Measurements from ENCODE around the gene SMIM7.

Gene SMIM7

DNA sequence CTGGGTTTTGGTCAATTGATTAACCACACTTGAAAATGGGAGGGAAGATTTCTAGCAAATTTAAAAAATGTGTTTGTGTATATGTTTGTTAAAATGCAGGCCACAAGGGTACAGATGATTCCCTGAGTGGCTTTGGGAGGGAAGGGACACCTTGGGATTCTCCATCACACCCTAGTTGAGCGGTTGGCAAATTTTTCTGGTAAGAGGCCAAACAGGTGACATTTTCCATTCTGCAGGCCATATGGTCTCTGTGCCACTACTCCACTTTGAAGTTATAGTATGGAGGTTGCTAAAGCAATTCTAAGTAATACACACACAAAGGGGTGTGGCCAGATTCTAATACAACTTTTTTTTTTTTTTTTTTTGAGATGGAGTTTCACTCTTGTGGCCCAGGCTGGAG, 19.0 kb downstream of the SMIM7 start:
- H3K4me1 ChIP-seq (ENCODE audit: insufficient read depth, low read length, poor library complexity, severe bottlenecking): peaks cover 9% of the 10 kb centered on the region
- no peaks in the 10 kb centered on the region for H3F3A ChIP-seq (ENCODE audit: low read depth)
- H3K36me3 ChIP-seq (ENCODE audit: insufficient read depth, low read length): peaks cover 54% of the 10 kb centered on the region; the same call in 1 of the 2 replicates
- H3K4me3 ChIP-seq (ENCODE audit: low read length, poor library complexity, severe bottlenecking): no peak overlapping the region
- H3K79me2 ChIP-seq (ENCODE audit: insufficient read depth, low read length): peaks cover 54% of the 10 kb centered on the region; the same call in 1 of the 2 replicates
- no peaks in the 10 kb centered on the region for H3K27me3 ChIP-seq (ENCODE audit: insufficient read depth, low read length, poor library complexity, severe bottlenecking)
- TF ChIP-seq EZH2phosphoT487 (IDR thresholded peaks at IDR 0.05; ENCODE audit: borderline replicate concordance): no peak
- TF ChIP-seq, protein P1, sequence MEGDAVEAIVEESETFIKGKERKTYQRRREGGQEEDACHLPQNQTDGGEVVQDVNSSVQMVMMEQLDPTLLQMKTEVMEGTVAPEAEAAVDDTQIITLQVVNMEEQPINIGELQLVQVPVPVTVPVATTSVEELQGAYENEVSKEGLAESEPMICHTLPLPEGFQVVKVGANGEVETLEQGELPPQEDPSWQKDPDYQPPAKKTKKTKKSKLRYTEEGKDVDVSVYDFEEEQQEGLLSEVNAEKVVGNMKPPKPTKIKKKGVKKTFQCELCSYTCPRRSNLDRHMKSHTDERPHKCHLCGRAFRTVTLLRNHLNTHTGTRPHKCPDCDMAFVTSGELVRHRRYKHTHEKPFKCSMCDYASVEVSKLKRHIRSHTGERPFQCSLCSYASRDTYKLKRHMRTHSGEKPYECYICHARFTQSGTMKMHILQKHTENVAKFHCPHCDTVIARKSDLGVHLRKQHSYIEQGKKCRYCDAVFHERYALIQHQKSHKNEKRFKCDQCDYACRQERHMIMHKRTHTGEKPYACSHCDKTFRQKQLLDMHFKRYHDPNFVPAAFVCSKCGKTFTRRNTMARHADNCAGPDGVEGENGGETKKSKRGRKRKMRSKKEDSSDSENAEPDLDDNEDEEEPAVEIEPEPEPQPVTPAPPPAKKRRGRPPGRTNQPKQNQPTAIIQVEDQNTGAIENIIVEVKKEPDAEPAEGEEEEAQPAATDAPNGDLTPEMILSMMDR (conservative IDR thresholded peaks at IDR 0.05; ENCODE audit: low read length): no peak
- H3K4me2 ChIP-seq (ENCODE audit: low read depth, low read length, poor library complexity, severe bottlenecking): no peak overlapping the region
- no peaks in the 10 kb centered on the region for H3K9me3 ChIP-seq (ENCODE audit: insufficient read depth, low read depth, low read length)
- no peak overlapping the region for H3K9ac ChIP-seq (ENCODE audit: low read depth, low read length, poor library complexity, severe bottlenecking)
- H2AFZ ChIP-seq (ENCODE audit: low read length): no peak overlapping the region
- H4K20me1 ChIP-seq (ENCODE audit: insufficient read depth, low read length, poor library complexity, severe bottlenecking): peaks cover 18% of the 10 kb centered on the region
- no peaks in the 10 kb centered on the region for H3K9me2 ChIP-seq (replicated peaks; ENCODE audit: low read depth, low read length)

DNA sequence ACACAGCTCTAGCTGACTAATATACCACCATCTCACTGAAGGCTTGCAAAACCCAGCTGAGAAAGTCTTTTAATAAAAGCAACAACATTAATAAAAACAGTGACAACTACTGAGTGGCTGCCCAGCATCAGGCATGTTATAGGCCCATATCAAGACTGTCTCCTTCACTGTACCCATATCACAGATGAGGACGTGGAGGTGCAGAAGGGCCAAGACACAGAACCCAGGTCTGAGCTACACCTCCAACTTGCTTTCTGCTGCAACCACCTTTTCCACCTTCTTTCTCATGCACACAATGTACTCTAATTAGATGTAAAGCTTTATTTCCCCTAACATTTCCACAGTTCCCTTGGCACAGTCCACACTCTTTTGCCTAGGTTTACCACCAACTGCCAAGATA, 21.3 kb downstream of the SMIM7 start:
- TF ChIP-seq, protein P1 (conservative IDR thresholded peaks at IDR 0.05; ENCODE audit: low read length): no peak
- TF ChIP-seq EZH2phosphoT487 (IDR thresholded peaks at IDR 0.05; ENCODE audit: borderline replicate concordance): no peak
- H4K20me1 ChIP-seq (ENCODE audit: insufficient read depth, low read length, poor library complexity, severe bottlenecking): peaks cover 10% of the 10 kb centered on the region
- H3K9ac ChIP-seq (ENCODE audit: low read depth, low read length, poor library complexity, severe bottlenecking): no peak overlapping the region
- no peaks in the 10 kb centered on the region for H3K9me3 ChIP-seq (ENCODE audit: insufficient read depth, low read depth, low read length)
- no peak overlapping the region for H3K4me3 ChIP-seq (ENCODE audit: low read length, poor library complexity, severe bottlenecking)
- H3K4me2 ChIP-seq (ENCODE audit: low read depth, low read length, poor library complexity, severe bottlenecking): no peak overlapping the region
- H3K36me3 ChIP-seq (ENCODE audit: insufficient read depth, low read length): peaks cover 44% of the 10 kb centered on the region; the same call in 1 of the 2 replicates
- no peaks in the 10 kb centered on the region for H3K27me3 ChIP-seq (ENCODE audit: insufficient read depth, low read length, poor library complexity, severe bottlenecking)
- no peaks in the 10 kb centered on the region for H3F3A ChIP-seq (ENCODE audit: low read depth)
- H2AFZ ChIP-seq (ENCODE audit: low read length): no peak overlapping the region
- no peaks in the 10 kb centered on the region for H3K9me2 ChIP-seq (replicated peaks; ENCODE audit: low read depth, low read length)
- H3K4me1 ChIP-seq (ENCODE audit: insufficient read depth, low read length, poor library complexity, severe bottlenecking): peaks cover 9% of the 10 kb centered on the region
- H3K79me2 ChIP-seq (ENCODE audit: insufficient read depth, low read length): peaks cover 38% of the 10 kb centered on the region; the same call in 1 of the 2 replicates

DNA sequence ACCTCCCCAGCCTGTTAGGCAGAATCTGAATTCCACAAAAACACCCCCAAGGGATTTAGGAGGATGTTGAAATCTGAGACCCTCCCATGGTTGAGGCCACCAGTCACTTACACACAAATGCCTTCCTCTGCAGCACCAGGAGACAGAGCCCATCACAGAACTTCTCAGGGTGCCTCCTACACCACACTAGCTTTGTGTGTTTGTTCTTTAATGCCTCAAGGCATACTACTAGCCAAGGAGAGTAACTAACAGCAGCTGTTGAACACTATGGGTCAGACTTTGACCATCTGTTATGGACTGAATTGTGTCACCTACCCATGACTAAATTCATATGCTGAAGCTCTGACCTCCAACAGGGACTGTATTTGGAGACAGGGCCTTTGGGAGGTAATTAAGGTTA, 22.4 kb downstream of the SMIM7 start:
- no peak overlapping the region for H3K4me2 ChIP-seq (ENCODE audit: low read depth, low read length, poor library complexity, severe bottlenecking)
- peaks cover 31% of the 10 kb centered on the region; the same call in 1 of the 2 replicates for H3K79me2 ChIP-seq (ENCODE audit: insufficient read depth, low read length)
- TF ChIP-seq, protein P1 (conservative IDR thresholded peaks at IDR 0.05; ENCODE audit: low read length): no peak
- TF ChIP-seq EZH2phosphoT487 (IDR thresholded peaks at IDR 0.05; ENCODE audit: borderline replicate concordance): no peak

More for the DNA sequence above, 22.4 kb downstream of the SMIM7 start:
- H3K9ac ChIP-seq (ENCODE audit: low read depth, low read length, poor library complexity, severe bottlenecking): no peak overlapping the region
- no peaks in the 10 kb centered on the region for H3K9me3 ChIP-seq (ENCODE audit: insufficient read depth, low read depth, low read length)
- H3K27me3 ChIP-seq (ENCODE audit: insufficient read depth, low read length, poor library complexity, severe bottlenecking): no peaks in the 10 kb centered on the region
- H3K4me3 ChIP-seq (ENCODE audit: low read length, poor library complexity, severe bottlenecking): no peak overlapping the region
- H3F3A ChIP-seq (ENCODE audit: low read depth): no peaks in the 10 kb centered on the region
- H3K36me3 ChIP-seq (ENCODE audit: insufficient read depth, low read length): peaks cover 39% of the 10 kb centered on the region; the same call in 1 of the 2 replicates
- peaks cover 9% of the 10 kb centered on the region for H3K4me1 ChIP-seq (ENCODE audit: insufficient read depth, low read length, poor library complexity, severe bottlenecking)
- no peak overlapping the region for H2AFZ ChIP-seq (ENCODE audit: low read length)
- peaks cover 6% of the 10 kb centered on the region for H4K20me1 ChIP-seq (ENCODE audit: insufficient read depth, low read length, poor library complexity, severe bottlenecking)
- H3K9me2 ChIP-seq (replicated peaks; ENCODE audit: low read depth, low read length): no peaks in the 10 kb centered on the region

Data from Loucy (cell line).